Astrocyte of the spinal cord (primary cell): Measurements from ENCODE around the gene AOPEP.

Experiments used
- DNase-seq: peaks from one replicate; pipeline ENCODE4 v3.0.0; 2011; ENCODE audit warnings: low read depth, low spot score
- H3K4me3 ChIP-seq: 2 replicates; pipeline ENCODE4 v1.5.1; 2011; ENCODE audit warnings: low read depth, mild to moderate bottlenecking, low read length, moderate library complexity
- CTCF ChIP-seq: IDR thresholded peaks from 2 replicates; pipeline ENCODE4 v1.5.1; 2012; ENCODE audit warnings: low read depth, mild to moderate bottlenecking, low read length, inconsistent platforms
- in situ Hi-C: cut with HindIII; loops from 2 replicates; pipeline ENCODE4 v1.10.0; 2017; ENCODE audit warnings: low sequenced_read_pairs

Gene AOPEP

GRCh38 chr9:94740145-94740840 is 13.8 kb downstream of the AOPEP start:
- in situ Hi-C loops = no loop called here
- DNase-seq = no peak
- H3K4me3 ChIP-seq = no peak overlapping the region
- TF ChIP-seq CTCF = no peak

GRCh38 chr9:94741866-94742265 is 15.4 kb downstream of the AOPEP start:
- in situ Hi-C loops = no loop called here
- no peak for DNase-seq

GRCh38 chr9:94743035-94743954 is 16.8 kb downstream of the AOPEP start:
- no peak overlapping the region for H3K4me3 ChIP-seq
- in situ Hi-C loops = no loop called here
- no peak for DNase-seq
- TF ChIP-seq CTCF = no peak

More at GRCh38 chr9:94741866-94742265, 15.4 kb downstream of the AOPEP start:
- H3K4me3 ChIP-seq = no peak overlapping the region
- no peak for TF ChIP-seq CTCF

- no peak overlapping the region for H3K4me3 ChIP-seq
- in situ Hi-C loops = no loop called here
- DNase-seq = no peak
These were observed 19.5 kb downstream of the AOPEP start for GRCh38 chr9:94745806-94746540.

GRCh38 chr9:94746541-94747370 is 20.3 kb downstream of the AOPEP start:
- H3K4me3 ChIP-seq = no peak overlapping the region
- in situ Hi-C loops = no loop called here
- TF ChIP-seq CTCF = no peak
- no peak for DNase-seq

More at GRCh38 chr9:94745806-94746540, 19.5 kb downstream of the AOPEP start:
- TF ChIP-seq CTCF = no peak
